ENCODE results near the gene FBP2. TPM values are rescaled to one million over a fixed set of nuclear protein-coding genes. Genes with fewer than 3 reads are reported as not detected.

FBP2 gene
- total and polyA plus RNA-seq, 10 of the 15 experiments (the other 5 are each of a cell fraction or from before 2014, with no cell fraction given), result 0.07 to 1.1 (median 0.12) TPM; not detected in 6

GRCh38 chr9:94584555-94584954, 9.1 kb downstream of the FBP2 start (continued):
- TF ChIP-seq ATF2 (IDR thresholded peaks at IDR 0.05; ENCODE audit: low read length), result no peak
- TF ChIP-seq TCF7 (IDR thresholded peaks at IDR 0.05; ENCODE audit: borderline replicate concordance), result peak; percentile 48; the same call in 1 of the 2 replicates
- peak; percentile 62 for TF ChIP-seq IKZF1 (conservative IDR thresholded peaks at IDR 0.05)
- TF ChIP-seq CUX1 (IDR thresholded peaks at IDR 0.05; ENCODE audit: insufficient replicate concordance, low read depth, low read length), result no peak
- TF ChIP-seq RELB (IDR thresholded peaks at IDR 0.05; ENCODE audit: low read depth), result peak; percentile 45; the same call in 1 of the 2 replicates
- TF ChIP-seq FOXM1 (IDR thresholded peaks at IDR 0.05; ENCODE audit: low read depth, low read length), result no peak
- TF ChIP-seq SMAD1 (IDR thresholded peaks at IDR 0.05; ENCODE audit: low read depth, partially characterized antibody), result no peak
- 0 out of 2 replicates have a peak, but pooled peaks have one; percentile 44 for TF ChIP-seq DPF2 (IDR thresholded peaks at IDR 0.05)
- TF ChIP-seq CTCF (IDR thresholded peaks at IDR 0.05 in 2 of 3, conservative IDR thresholded peaks at IDR 0.05 in 1 of 3; ENCODE audit: control insufficient read depth in 2 of 3, extremely low read depth in 1 of 3, insufficient read depth in 1 of 3, low read depth in 3 of 3, low read length in 3 of 3), result no peak
- no peak for TF ChIP-seq TCF12 (IDR thresholded peaks at IDR 0.05; ENCODE audit: low read depth, low read length)
